SK-N-SH (cell line): Measurements from ENCODE around the gene WDR81. TPM values are rescaled to one million over a fixed set of nuclear protein-coding genes. Genes with fewer than 3 reads are reported as not detected.

Source experiments
- CTCF ChIA-PET: fragments of 300-600, 350-600 bp; formaldehyde crosslinking; extraction: SDS; loops from one replicate; lab custom pipeline; 2021; lab: Yijun Ruan, JAX
- POLR2A ChIA-PET: fragments of 350-600 bp; sonication (Branson Sonifier 250); formaldehyde crosslinking; extraction: SDS; loops from one replicate; lab custom pipeline; 2020; ENCODE audit warnings: antibody characterized with exemption, inconsistent platforms; lab: Yijun Ruan, JAX
- DNase-seq: peaks from one replicate; pipeline ENCODE4 v3.0.0; 2012
- H2AFZ ChIP-seq: fragments of 200-600 bp; sonication (generic); 2 replicates; pipeline ENCODE4 v1.8.1; 2016; ENCODE audit warnings: antibody characterized with exemption, mild to moderate bottlenecking, low read depth
- H3F3A ChIP-seq: fragments of 200-600 bp; sonication (generic); replicated peaks from 2 replicates; pipeline ENCODE3; 2016; ENCODE audit warnings: antibody characterized with exemption, mild to moderate bottlenecking; ENCODE audit not compliant: insufficient read depth
- H3K27ac ChIP-seq, 2 experiments: fragments of 200-500 bp in 1 of 2; fragments of 200-600 bp in 1 of 2; sonication (Bioruptor generic) in 1 of 2; sonication (generic), shearing (Covaris generic) in 1 of 2; 2 replicates each; pipeline versions ENCODE4 v1.5.1 to v1.6.1; 2014 to 2016; ENCODE audit warnings: low read depth in 2 of 2, inconsistent platforms in 1 of 2, low read length in 1 of 2, mild to moderate bottlenecking in 1 of 2, mixed read lengths in 1 of 2
- H3K27me3 ChIP-seq: fragments of 200-600 bp; sonication (generic), shearing (Covaris generic); 2 replicates; pipeline ENCODE4 v1.6.1; 2016; ENCODE audit warnings: mixed run types; ENCODE audit not compliant: insufficient read depth
- H3K36me3 ChIP-seq, 2 experiments: fragments of 200-500 bp in 1 of 2; fragments of 200-600 bp in 1 of 2; sonication (Bioruptor generic) in 1 of 2; sonication (generic) in 1 of 2; replicated peaks in 1 of 2; 2 replicates each; pipeline versions ENCODE3 to v1.5.1; 2014 to 2016; ENCODE audit warnings: low read length in 1 of 2, mild to moderate bottlenecking in 1 of 2; ENCODE audit not compliant: insufficient read depth in 2 of 2, control insufficient read depth in 1 of 2
- H3K4me1 ChIP-seq, 2 experiments: fragments of 200-500 bp in 1 of 2; fragments of 200-600 bp in 1 of 2; sonication (Bioruptor generic) in 1 of 2; sonication (generic), shearing (Covaris generic) in 1 of 2; 2 replicates each; pipeline versions ENCODE4 v1.5.1 to v1.6.1; 2014 to 2016; ENCODE audit warnings: low read depth in 1 of 2, low read length in 1 of 2, mixed run types in 1 of 2; ENCODE audit not compliant: insufficient read depth in 2 of 2, control insufficient read depth in 1 of 2
- H3K4me2 ChIP-seq: fragments of 200-600 bp; sonication (generic), shearing (Covaris generic); 2 replicates; pipeline ENCODE4 v1.6.1; 2017; ENCODE audit warnings: mixed run types
- H3K4me3 ChIP-seq, 2 experiments: fragments of 200-500 bp in 1 of 2; fragments of 200-600 bp in 1 of 2; sonication (Bioruptor generic) in 1 of 2; sonication (generic), shearing (Covaris generic) in 1 of 2; 2 replicates each; pipeline versions ENCODE4 v1.5.1 to v1.8.1; 2014 to 2016; ENCODE audit warnings: low read depth in 2 of 2, inconsistent platforms in 1 of 2, low read length in 1 of 2, mild to moderate bottlenecking in 1 of 2, mixed read lengths in 1 of 2, moderate library complexity in 1 of 2
- H3K79me2 ChIP-seq: fragments of 200-600 bp; sonication (generic); 2 replicates; pipeline ENCODE4 v1.8.1; 2017; ENCODE audit warnings: mild to moderate bottlenecking; ENCODE audit not compliant: insufficient read depth
- H3K9ac ChIP-seq: fragments of 200-600 bp; sonication (generic); 2 replicates; pipeline ENCODE4 v1.6.1; 2017; ENCODE audit warnings: mixed run types
- H3K9me2 ChIP-seq: fragments of 200-600 bp; sonication (generic); 2 replicates; pipeline ENCODE4 v1.6.1; 2017; ENCODE audit warnings: mixed run types
- H3K9me3 ChIP-seq: fragments of 200-600 bp; sonication (generic); 2 replicates; pipeline ENCODE4 v1.6.1; 2017; ENCODE audit warnings: mixed run types, mild to moderate bottlenecking, moderate library complexity
- H4K20me1 ChIP-seq: fragments of 200-600 bp; sonication (generic); 2 replicates; pipeline ENCODE4 v1.6.1; 2017; ENCODE audit warnings: mild to moderate bottlenecking, mixed run types; ENCODE audit not compliant: insufficient read depth
- CHD2 ChIP-seq: fragments of 150-350 bp; IDR thresholded peaks from 2 replicates; pipeline ENCODE4 v1.6.1; 2018; ENCODE audit warnings: low read length; ENCODE audit not compliant: partially characterized antibody
- EP300 ChIP-seq, 2 experiments: IDR thresholded peaks; 2 replicates each; pipeline versions ENCODE4 v1.4.0 to v1.6.1; 2012; ENCODE audit warnings: borderline replicate concordance in 1 of 2, low read depth in 1 of 2, low read length in 1 of 2
- EZH2phosphoT487 ChIP-seq: fragments of 200-600 bp; sonication (generic); IDR thresholded peaks from 2 replicates; pipeline ENCODE4 v1.6.1; 2017; ENCODE audit warnings: low read depth, mixed run types, mild to moderate bottlenecking, antibody characterized with exemption, moderate library complexity, borderline replicate concordance
- FOSL2 ChIP-seq: IDR thresholded peaks from 2 replicates; pipeline ENCODE4 v1.4.0; 2012; ENCODE audit warnings: low read depth, mild to moderate bottlenecking, moderate library complexity, borderline replicate concordance
- FOXM1 ChIP-seq: IDR thresholded peaks from 2 replicates; pipeline ENCODE4 v1.4.0; 2012; ENCODE audit warnings: low read depth, mild to moderate bottlenecking
- GABPA ChIP-seq: IDR thresholded peaks from 2 replicates; pipeline ENCODE4 v1.4.0; 2012; ENCODE audit warnings: low read depth, mild to moderate bottlenecking
- JUND ChIP-seq: IDR thresholded peaks from 2 replicates; pipeline ENCODE4 v1.4.0; 2012
- MEF2A ChIP-seq: IDR thresholded peaks from 2 replicates; pipeline ENCODE4 v1.4.0; 2012; ENCODE audit warnings: low read depth, borderline replicate concordance
- MXI1 ChIP-seq: IDR thresholded peaks from 2 replicates; pipeline ENCODE4 v1.6.1; 2012; ENCODE audit warnings: mild to moderate bottlenecking, low read depth, low read length, improper control_type of control experiment
- NFIC ChIP-seq: IDR thresholded peaks from 2 replicates; pipeline ENCODE4 v1.4.0; 2012; ENCODE audit warnings: borderline replicate concordance
- POLR2AphosphoS5 ChIP-seq: IDR thresholded peaks from 2 replicates; pipeline ENCODE4 v1.6.1; 2012; ENCODE audit warnings: low read depth, low read length
- RAD21 ChIP-seq: IDR thresholded peaks from 2 replicates; pipeline ENCODE4 v1.6.1; 2012; ENCODE audit warnings: mild to moderate bottlenecking, low read length
- RFX5 ChIP-seq: IDR thresholded peaks from 2 replicates; pipeline ENCODE4 v1.6.1; 2012; ENCODE audit warnings: mild to moderate bottlenecking, improper control_type of control experiment, low read length
- SIN3A ChIP-seq: IDR thresholded peaks from 2 replicates; pipeline ENCODE4 v1.6.1; 2012; ENCODE audit warnings: low read depth, mild to moderate bottlenecking, low read length, moderate library complexity, borderline replicate concordance
- TAF1 ChIP-seq: IDR thresholded peaks from 2 replicates; pipeline ENCODE4 v1.6.1; 2012; ENCODE audit warnings: low read depth, mild to moderate bottlenecking, low read length, moderate library complexity, borderline replicate concordance
- TCF12 ChIP-seq: IDR thresholded peaks from 2 replicates; pipeline ENCODE4 v1.4.0; 2012
- TEAD4 ChIP-seq: IDR thresholded peaks from 2 replicates; pipeline ENCODE4 v1.4.0; 2012; ENCODE audit warnings: mild to moderate bottlenecking, borderline replicate concordance; ENCODE audit not compliant: insufficient read depth
- WGBS: methylation state at CpG from one replicate; pipeline ENCODE4 v1.1.6; 2017; ENCODE audit warnings: low lambda C conversion rate; 5-methylcytosine and 5-hydroxymethylcytosine counted together
- polyA plus RNA-seq, 3 experiments: library from polyadenylated mRNA; depleted of rRNA; stranded (reverse); fragments of >200 nt; gene quantifications; 2 replicates each; pipeline ENCODE4 v1.2.3, GENCODE V29; 2012
- TF ChIP-seq, protein P1 (sequence below): IDR thresholded peaks from 2 replicates; pipeline ENCODE4 v1.6.1; 2012; ENCODE audit warnings: mild to moderate bottlenecking, low read depth, low read length, moderate library complexity
- TF ChIP-seq, protein P2 (sequence below): IDR thresholded peaks from 2 replicates; pipeline ENCODE4 v1.4.0; 2012; ENCODE audit warnings: low read depth, borderline replicate concordance
- TF ChIP-seq, protein P3 (sequence below): fragments of 150-350 bp; IDR thresholded peaks from 2 replicates; pipeline ENCODE4 v1.6.1; 2016; ENCODE audit warnings: mild to moderate bottlenecking, low read depth, low read length
- TF ChIP-seq, protein P4 (sequence below): IDR thresholded peaks from 2 replicates; pipeline ENCODE4 v1.4.0; 2012; ENCODE audit warnings: low read depth

WDR81 gene
- polyA plus RNA-seq, 1 of the 3 experiments (the other 2 are of a cell fraction) = 9.3 TPM

DNA sequence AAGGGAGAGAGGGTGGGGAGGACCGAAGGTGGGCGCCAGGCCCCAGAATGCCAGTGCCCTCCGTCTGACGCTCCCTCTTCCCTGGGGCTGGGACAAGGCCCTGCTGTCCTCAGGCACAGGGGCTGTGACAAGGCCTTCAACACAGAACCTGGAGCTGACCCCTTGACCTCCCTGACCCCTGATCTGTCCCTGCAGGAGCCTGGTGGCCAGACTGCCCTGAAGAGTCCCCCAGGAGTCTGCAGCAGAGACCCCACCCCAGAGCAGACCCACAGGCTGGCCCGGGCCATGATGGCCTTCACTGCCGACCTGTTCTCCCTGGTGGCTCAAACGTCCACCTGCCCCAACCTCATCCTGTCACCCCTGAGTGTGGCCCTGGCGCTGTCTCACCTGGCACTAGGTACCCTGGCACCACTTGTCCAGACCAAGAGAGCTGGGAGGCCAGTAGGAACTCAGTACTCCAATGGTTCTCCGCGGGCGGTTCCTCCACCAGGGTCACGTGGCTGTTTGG is 21.1 kb downstream of the WDR81 start:
- Histone ChIP-seq H2AFZ (no peak overlapping the region), H3F3A (no peaks in the 10 kb centered on the region), H3K9me3 (no peaks in the 10 kb centered on the region), H3K79me2 (no peaks in the 10 kb centered on the region), H4K20me1 (no peaks in the 10 kb centered on the region), H3K9me2 (no peaks in the 10 kb centered on the region), H3K4me3 (no peak overlapping the region), H3K27me3 (no peaks in the 10 kb centered on the region), H3K9ac (no peak overlapping the region), H3K27ac (no peak overlapping the region), H3K4me1 (peaks cover 0 to 3% of the 10 kb centered on the region in 2 experiments; a peak in 1 of 4 replicates), H3K4me2 (no peak overlapping the region), H3K36me3 (no peaks in the 10 kb centered on the region)
- WGBS = 80% methylated on average over 8 of the region's 12 CpGs
- CTCF ChIA-PET = no interaction called here
- no peak for DNase-seq
- no peak for TF ChIP-seq EP300 (IDR thresholded peaks at IDR 0.05; ENCODE audit: borderline replicate concordance in 1 of 2, low read depth in 1 of 2, low read length in 1 of 2)
- TF ChIP-seq TEAD4 = no peak
- TF ChIP-seq CHD2 = no peak
- no peak for TF ChIP-seq GABPA
- no peak for TF ChIP-seq FOSL2
- TF ChIP-seq FOXM1 = no peak
- no peak for TF ChIP-seq SIN3A
- TF ChIP-seq, protein P1, sequence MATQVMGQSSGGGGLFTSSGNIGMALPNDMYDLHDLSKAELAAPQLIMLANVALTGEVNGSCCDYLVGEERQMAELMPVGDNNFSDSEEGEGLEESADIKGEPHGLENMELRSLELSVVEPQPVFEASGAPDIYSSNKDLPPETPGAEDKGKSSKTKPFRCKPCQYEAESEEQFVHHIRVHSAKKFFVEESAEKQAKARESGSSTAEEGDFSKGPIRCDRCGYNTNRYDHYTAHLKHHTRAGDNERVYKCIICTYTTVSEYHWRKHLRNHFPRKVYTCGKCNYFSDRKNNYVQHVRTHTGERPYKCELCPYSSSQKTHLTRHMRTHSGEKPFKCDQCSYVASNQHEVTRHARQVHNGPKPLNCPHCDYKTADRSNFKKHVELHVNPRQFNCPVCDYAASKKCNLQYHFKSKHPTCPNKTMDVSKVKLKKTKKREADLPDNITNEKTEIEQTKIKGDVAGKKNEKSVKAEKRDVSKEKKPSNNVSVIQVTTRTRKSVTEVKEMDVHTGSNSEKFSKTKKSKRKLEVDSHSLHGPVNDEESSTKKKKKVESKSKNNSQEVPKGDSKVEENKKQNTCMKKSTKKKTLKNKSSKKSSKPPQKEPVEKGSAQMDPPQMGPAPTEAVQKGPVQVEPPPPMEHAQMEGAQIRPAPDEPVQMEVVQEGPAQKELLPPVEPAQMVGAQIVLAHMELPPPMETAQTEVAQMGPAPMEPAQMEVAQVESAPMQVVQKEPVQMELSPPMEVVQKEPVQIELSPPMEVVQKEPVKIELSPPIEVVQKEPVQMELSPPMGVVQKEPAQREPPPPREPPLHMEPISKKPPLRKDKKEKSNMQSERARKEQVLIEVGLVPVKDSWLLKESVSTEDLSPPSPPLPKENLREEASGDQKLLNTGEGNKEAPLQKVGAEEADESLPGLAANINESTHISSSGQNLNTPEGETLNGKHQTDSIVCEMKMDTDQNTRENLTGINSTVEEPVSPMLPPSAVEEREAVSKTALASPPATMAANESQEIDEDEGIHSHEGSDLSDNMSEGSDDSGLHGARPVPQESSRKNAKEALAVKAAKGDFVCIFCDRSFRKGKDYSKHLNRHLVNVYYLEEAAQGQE = no peak
- TF ChIP-seq NFIC = no peak
- no peak for TF ChIP-seq EZH2phosphoT487
- no peak for TF ChIP-seq MXI1
- TF ChIP-seq RAD21 = no peak
- POLR2A ChIA-PET = no interaction called here

DNA sequence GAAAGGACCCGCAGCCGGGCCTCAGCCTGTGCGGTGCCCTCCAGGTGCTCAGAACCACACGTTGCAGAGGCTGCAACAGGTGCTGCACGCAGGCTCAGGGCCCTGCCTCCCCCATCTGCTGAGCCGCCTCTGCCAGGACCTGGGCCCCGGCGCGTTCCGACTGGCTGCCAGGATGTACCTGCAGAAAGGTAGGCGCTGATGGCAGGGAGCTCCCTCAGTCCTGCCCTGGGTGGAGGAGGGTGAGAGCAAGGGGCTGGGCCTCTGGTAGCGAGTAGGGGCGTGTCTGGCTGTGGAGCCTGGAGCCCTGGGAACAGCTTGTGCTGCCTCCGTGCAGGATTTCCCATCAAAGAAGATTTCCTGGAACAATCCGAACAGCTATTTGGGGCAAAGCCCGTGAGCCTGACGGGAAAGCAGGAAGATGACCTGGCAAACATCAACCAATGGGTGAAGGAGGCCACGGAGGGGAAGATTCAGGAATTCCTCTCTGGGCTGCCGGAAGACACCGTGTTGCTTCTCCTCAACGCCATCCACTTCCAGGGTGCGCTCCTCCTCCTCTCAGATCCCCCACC is 22.6 kb downstream of the WDR81 start:
- Histone ChIP-seq H3K4me2 (no peak overlapping the region), H4K20me1 (no peaks in the 10 kb centered on the region), H3K36me3 (no peaks in the 10 kb centered on the region), H3K9me2 (no peaks in the 10 kb centered on the region), H3K9ac (no peak overlapping the region), H3K79me2 (no peaks in the 10 kb centered on the region), H3K4me1 (peaks cover 0 to 3% of the 10 kb centered on the region in 2 experiments; a peak in 1 of 4 replicates), H3K9me3 (no peaks in the 10 kb centered on the region), H2AFZ (no peak overlapping the region), H3K4me3 (no peak overlapping the region), H3K27me3 (no peaks in the 10 kb centered on the region), H3K27ac (no peak overlapping the region), H3F3A (no peaks in the 10 kb centered on the region)
- DNase-seq = no peak
- 96% methylated on average over 12 of the region's 22 CpGs for WGBS
- POLR2A ChIA-PET = no interaction called here
- CTCF ChIA-PET = interaction anchor here (0.9 kb wide), 1 partner anchor 136 kb away, joined by 3 read pairs; no protein-coding TSS in a partner anchor
- TF ChIP-seq CHD2 = no peak
- TF ChIP-seq POLR2AphosphoS5 = no peak
- TF ChIP-seq MEF2A = no peak
- no peak for TF ChIP-seq RAD21
- TF ChIP-seq TCF12 = no peak
- TF ChIP-seq, protein P2, sequence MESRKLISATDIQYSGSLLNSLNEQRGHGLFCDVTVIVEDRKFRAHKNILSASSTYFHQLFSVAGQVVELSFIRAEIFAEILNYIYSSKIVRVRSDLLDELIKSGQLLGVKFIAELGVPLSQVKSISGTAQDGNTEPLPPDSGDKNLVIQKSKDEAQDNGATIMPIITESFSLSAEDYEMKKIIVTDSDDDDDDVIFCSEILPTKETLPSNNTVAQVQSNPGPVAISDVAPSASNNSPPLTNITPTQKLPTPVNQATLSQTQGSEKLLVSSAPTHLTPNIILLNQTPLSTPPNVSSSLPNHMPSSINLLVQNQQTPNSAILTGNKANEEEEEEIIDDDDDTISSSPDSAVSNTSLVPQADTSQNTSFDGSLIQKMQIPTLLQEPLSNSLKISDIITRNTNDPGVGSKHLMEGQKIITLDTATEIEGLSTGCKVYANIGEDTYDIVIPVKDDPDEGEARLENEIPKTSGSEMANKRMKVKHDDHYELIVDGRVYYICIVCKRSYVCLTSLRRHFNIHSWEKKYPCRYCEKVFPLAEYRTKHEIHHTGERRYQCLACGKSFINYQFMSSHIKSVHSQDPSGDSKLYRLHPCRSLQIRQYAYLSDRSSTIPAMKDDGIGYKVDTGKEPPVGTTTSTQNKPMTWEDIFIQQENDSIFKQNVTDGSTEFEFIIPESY = no peak
- TF ChIP-seq FOXM1 = no peak
- no peak for TF ChIP-seq JUND
- TF ChIP-seq, protein P3, sequence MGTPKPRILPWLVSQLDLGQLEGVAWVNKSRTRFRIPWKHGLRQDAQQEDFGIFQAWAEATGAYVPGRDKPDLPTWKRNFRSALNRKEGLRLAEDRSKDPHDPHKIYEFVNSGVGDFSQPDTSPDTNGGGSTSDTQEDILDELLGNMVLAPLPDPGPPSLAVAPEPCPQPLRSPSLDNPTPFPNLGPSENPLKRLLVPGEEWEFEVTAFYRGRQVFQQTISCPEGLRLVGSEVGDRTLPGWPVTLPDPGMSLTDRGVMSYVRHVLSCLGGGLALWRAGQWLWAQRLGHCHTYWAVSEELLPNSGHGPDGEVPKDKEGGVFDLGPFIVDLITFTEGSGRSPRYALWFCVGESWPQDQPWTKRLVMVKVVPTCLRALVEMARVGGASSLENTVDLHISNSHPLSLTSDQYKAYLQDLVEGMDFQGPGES = no peak
- TF ChIP-seq RFX5 = no peak
- TF ChIP-seq SIN3A = no peak
- TF ChIP-seq FOSL2 = no peak
- no peak for TF ChIP-seq GABPA
- TF ChIP-seq, protein P4, sequence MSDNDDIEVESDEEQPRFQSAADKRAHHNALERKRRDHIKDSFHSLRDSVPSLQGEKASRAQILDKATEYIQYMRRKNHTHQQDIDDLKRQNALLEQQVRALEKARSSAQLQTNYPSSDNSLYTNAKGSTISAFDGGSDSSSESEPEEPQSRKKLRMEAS = no peak
- TF ChIP-seq TAF1 = no peak
